Epithelial cell of proximal tubule (primary cell): ENCODE results near the gene RNF157. TPM values are rescaled to one million over a fixed set of nuclear protein-coding genes. Genes with fewer than 3 reads are reported as not detected.

Experiments
- DNase-seq: peaks from one replicate; pipeline ENCODE4 v3.0.0-alpha.2; 2011; ENCODE audit warnings: low read depth
- H3K4me3 ChIP-seq: 2 replicates; pipeline ENCODE4 v1.5.1; 2011; ENCODE audit warnings: low read depth, mild to moderate bottlenecking, low read length
- total RNA-seq: library from RNA; depleted of rRNA; stranded (reverse); fragments of >200 nt; gene quantifications from 2 replicates; pipeline ENCODE4 v1.2.3, GENCODE V29; 2015
- TF ChIP-seq, protein P1 (sequence below): conservative IDR thresholded peaks from 2 replicates; pipeline ENCODE4 v1.5.1; 2012; ENCODE audit warnings: low read depth, mild to moderate bottlenecking, low read length

Gene RNF157
- total RNA-seq, 1 donor from 2014 or later: 10.0 TPM

DNA sequence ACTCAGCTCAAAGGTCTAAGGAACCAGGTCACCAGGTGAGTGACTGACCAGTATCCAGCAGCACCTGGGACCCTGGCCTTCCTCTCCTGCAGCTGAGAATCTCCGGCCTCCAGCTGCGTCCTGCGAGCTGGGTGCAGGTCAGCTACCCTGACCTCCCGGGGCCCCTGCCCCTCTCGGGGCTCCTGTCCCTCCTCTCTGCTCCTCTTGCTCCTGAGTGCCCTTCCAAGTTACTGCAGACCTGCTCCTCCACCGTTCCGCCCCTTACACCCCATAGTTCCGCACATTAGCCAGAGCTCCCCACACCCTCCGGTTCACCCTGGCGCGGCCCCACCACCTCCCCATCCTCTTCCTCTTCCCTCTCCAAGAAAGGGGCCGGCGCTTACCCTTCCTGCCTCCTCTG is 109.8 kb downstream of the RNF157 start:
- no peak overlapping the region for H3K4me3 ChIP-seq
- TF ChIP-seq, protein P1, sequence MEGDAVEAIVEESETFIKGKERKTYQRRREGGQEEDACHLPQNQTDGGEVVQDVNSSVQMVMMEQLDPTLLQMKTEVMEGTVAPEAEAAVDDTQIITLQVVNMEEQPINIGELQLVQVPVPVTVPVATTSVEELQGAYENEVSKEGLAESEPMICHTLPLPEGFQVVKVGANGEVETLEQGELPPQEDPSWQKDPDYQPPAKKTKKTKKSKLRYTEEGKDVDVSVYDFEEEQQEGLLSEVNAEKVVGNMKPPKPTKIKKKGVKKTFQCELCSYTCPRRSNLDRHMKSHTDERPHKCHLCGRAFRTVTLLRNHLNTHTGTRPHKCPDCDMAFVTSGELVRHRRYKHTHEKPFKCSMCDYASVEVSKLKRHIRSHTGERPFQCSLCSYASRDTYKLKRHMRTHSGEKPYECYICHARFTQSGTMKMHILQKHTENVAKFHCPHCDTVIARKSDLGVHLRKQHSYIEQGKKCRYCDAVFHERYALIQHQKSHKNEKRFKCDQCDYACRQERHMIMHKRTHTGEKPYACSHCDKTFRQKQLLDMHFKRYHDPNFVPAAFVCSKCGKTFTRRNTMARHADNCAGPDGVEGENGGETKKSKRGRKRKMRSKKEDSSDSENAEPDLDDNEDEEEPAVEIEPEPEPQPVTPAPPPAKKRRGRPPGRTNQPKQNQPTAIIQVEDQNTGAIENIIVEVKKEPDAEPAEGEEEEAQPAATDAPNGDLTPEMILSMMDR: no peak
- DNase-seq: no peak

DNA sequence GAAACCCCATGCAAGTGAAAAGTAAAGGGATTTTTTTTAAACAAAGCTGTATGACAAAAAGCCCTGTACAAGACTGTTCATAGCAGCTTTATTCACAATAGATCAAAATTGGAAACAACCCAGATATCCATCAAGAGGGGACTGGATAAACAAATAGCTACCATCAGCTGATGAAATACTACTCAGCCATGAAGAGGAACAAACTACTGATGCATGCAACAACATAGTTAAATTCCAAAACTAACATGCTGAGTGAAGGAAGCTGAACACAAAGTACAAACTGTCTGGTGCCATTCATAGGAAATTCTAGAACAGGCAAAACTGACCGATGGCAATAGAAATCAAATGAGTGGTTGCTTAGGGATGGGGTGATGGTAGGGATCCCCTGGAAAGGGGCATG is 114.4 kb downstream of the RNF157 start:
- TF ChIP-seq, protein P1: no peak
- no peak overlapping the region for H3K4me3 ChIP-seq
- no peak for DNase-seq

DNA sequence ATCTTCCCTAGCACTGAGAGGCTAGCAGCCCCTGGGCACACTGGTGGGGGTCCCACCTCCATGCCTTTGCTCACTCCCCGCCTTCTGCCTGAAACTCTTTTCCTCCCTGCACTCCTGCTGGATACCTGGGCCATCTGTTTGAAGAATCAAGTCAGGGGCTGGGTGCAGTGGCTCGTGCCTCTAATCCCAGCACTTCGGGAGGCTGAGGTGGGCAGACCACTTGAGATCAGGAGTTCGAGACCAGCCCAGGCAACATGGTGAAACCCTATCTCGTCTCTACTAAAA is 115.0 kb downstream of the RNF157 start:
- H3K4me3 ChIP-seq: no peak overlapping the region
- TF ChIP-seq, protein P1: no peak

DNA sequence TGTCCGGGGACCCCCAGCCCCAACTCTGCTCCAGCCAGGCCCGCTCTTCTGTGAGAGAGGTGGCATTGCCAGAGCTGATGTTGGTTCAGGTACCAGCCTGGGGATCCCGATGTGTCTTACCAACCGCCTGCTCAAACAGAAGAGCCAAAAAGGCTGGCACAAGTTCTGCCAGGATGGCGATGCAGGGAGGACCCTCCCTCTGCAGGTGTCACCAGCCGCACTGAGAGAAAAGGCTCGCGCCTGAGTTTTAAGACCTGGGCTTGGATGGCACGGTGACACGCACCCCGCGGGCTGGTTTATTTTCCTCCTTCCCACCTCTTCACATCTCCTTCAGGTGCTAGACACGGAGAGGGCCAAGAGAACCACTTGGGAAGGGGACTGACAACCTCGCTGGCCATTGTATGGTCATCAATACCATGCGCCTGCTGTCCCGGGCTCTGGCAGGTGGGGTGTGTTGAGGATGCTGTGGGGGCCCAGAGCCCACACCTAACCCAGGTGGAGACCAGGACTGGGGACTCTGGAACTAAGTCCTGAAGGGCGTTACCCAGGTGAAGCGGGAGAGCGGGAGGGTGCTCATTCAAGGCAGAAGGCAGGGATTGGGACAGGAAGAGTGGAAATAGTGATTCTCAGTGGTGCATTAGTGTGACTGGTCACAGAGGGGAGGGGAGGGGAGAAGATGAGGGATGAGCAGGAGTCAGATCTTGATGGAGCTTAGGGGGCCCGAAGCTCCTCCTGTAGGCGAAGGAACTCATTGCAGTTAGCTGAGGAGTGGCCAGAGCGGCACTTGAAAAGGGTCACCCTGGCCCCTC is 115.5 kb downstream of the RNF157 start:
- no peak for DNase-seq
- H3K4me3 ChIP-seq: no peak overlapping the region
- TF ChIP-seq, protein P1: peak; percentile 32

More for the DNA sequence above, 115.0 kb downstream of the RNF157 start:
- no peak for DNase-seq

DNA sequence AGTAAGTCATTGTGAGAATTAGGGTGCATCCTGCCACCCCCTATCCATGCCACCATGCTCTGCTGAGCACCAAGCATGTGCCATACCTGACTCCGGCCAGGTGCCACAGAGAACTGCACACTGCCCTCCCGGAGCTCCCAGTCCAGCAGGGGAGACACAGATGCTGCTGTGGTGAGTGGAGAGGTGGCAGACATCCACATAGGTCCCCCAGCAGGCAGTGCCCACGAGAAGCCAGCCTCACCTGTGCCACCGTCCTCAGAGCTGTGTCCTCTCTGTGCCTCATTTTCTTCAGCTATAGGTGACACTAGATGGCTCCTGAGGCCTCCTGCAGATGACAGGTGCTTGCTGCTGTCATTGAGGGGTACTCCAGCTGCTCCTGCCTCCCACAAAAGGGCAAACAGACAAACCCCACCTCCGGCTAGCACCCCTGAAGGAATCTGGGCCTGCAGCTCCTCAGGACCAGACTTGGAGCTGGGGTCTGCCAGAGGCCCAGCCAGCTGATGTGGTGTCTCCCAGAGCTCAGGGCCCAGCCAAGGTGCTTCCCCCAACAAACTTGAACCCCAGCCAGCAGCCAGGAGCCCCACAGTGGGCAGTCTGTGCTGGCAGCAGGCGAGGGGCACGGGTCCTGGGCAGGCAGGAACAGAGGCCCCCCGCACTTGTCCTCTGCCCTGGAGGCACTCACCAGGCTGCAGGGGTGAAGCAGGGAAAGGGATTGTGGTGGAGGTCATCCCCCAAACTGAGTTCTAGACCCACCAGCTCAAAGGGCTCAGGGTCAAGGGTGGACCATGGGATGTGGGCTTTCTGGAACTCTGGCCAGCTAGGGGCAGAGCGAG is 116.3 kb downstream of the RNF157 start:
- TF ChIP-seq, protein P1: no peak
- no peak overlapping the region for H3K4me3 ChIP-seq
- no peak for DNase-seq

DNA sequence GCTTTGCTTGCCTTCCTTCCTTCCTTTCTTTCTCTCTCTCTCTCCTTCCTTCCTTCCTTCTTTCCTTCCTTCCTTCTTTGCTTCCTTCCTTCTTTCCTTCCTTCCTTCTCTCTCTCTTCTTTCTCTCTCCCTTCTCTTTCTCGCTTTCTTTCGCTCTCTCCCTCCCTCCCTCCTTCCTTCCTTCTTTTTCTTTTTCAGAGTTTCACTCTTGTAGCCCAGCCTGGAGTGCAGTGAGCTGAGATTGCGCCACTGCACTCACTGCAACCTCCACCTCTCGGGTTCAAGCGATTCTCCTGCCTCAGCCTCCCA is 117.1 kb downstream of the RNF157 start:
- TF ChIP-seq, protein P1: no peak
- DNase-seq: no peak
- H3K4me3 ChIP-seq: no peak overlapping the region
